ENCODE data around the gene MST1R.

- TF ChIP-seq, protein P1, sequence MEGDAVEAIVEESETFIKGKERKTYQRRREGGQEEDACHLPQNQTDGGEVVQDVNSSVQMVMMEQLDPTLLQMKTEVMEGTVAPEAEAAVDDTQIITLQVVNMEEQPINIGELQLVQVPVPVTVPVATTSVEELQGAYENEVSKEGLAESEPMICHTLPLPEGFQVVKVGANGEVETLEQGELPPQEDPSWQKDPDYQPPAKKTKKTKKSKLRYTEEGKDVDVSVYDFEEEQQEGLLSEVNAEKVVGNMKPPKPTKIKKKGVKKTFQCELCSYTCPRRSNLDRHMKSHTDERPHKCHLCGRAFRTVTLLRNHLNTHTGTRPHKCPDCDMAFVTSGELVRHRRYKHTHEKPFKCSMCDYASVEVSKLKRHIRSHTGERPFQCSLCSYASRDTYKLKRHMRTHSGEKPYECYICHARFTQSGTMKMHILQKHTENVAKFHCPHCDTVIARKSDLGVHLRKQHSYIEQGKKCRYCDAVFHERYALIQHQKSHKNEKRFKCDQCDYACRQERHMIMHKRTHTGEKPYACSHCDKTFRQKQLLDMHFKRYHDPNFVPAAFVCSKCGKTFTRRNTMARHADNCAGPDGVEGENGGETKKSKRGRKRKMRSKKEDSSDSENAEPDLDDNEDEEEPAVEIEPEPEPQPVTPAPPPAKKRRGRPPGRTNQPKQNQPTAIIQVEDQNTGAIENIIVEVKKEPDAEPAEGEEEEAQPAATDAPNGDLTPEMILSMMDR (conservative IDR thresholded peaks at IDR 0.05; ENCODE audit: low read depth in 2 of 2), result no peak
- TF ChIP-seq CREB1 (CRISPR knock-in tag; IDR thresholded peaks at IDR 0.05; ENCODE audit: low read depth) (no peak), EZH2phosphoT487 (IDR thresholded peaks at IDR 0.05; ENCODE audit: unreplicated experiment) (no peak), EZH2 (IDR thresholded peaks at IDR 0.05; ENCODE audit: low read depth, unreplicated experiment) (no peak), REST (IDR thresholded peaks at IDR 0.05; ENCODE audit: unreplicated experiment) (no peak), JUNB (IDR thresholded peaks at IDR 0.05; ENCODE audit: unreplicated experiment) (no peak), STAT1 (IDR thresholded peaks at IDR 0.05; ENCODE audit: unreplicated experiment) (no peak), POLR2AphosphoS5 (IDR thresholded peaks at IDR 0.05; ENCODE audit: low read depth) (no peak), ETS1 (IDR thresholded peaks at IDR 0.05) (no peak)
These were observed 37.1 kb upstream of the MST1R start for GRCh38 chr3:49940667-49941249.
